GM23248 (cell line): Measurements from ENCODE around the gene SEPTIN12. TPM values are rescaled to one million over a fixed set of nuclear protein-coding genes. Genes with fewer than 3 reads are reported as not detected.

Experiments
- DNase-seq: peaks from one replicate; pipeline ENCODE4 v3.0.0-alpha.2; 2015
- H2AFZ ChIP-seq: fragments of 200-600 bp; sonication (generic); 2 replicates; pipeline ENCODE4 v1.6.1; 2016; ENCODE audit warnings: antibody characterized with exemption
- H3F3A ChIP-seq: fragments of 200-600 bp; sonication (generic); 2 replicates; pipeline ENCODE4 v1.6.1; 2016; ENCODE audit warnings: mild to moderate bottlenecking, antibody characterized with exemption, mixed run types; ENCODE audit not compliant: insufficient read depth
- H3K27ac ChIP-seq: fragments of 200-600 bp; sonication (generic); 2 replicates; pipeline ENCODE4 v1.5.1; 2016; ENCODE audit warnings: mild to moderate bottlenecking
- H3K27me3 ChIP-seq: fragments of 200-600 bp; sonication (generic); replicated peaks from 2 replicates; pipeline ENCODE4 v1.6.1; 2016; ENCODE audit warnings: mild to moderate bottlenecking; ENCODE audit not compliant: insufficient read depth
- H3K36me3 ChIP-seq: fragments of 200-600 bp; sonication (generic); 2 replicates; pipeline ENCODE4 v1.6.1; 2016; ENCODE audit warnings: low read depth, mild to moderate bottlenecking
- H3K4me1 ChIP-seq: fragments of 200-600 bp; sonication (generic); 2 replicates; pipeline ENCODE4 v1.6.1; 2016; ENCODE audit warnings: mild to moderate bottlenecking; ENCODE audit not compliant: insufficient read depth
- H3K4me2 ChIP-seq: fragments of 200-600 bp; sonication (generic); one replicate; pipeline ENCODE4 v1.6.1; 2016; ENCODE audit warnings: mild to moderate bottlenecking; ENCODE audit not compliant: unreplicated experiment
- H3K4me3 ChIP-seq: fragments of 200-600 bp; sonication (generic); 2 replicates; pipeline ENCODE4 v1.5.1; 2016; ENCODE audit warnings: mild to moderate bottlenecking
- H3K79me2 ChIP-seq: fragments of 200-600 bp; sonication (generic); 2 replicates; pipeline ENCODE4 v1.6.1; 2016; ENCODE audit warnings: mild to moderate bottlenecking; ENCODE audit not compliant: insufficient read depth
- H3K9ac ChIP-seq: fragments of 200-600 bp; sonication (generic); 2 replicates; pipeline ENCODE4 v1.6.1; 2016; ENCODE audit warnings: mild to moderate bottlenecking
- H3K9me2 ChIP-seq: fragments of 200-600 bp; sonication (generic); 2 replicates; pipeline ENCODE4 v1.6.1; 2016; ENCODE audit warnings: mixed run types, mild to moderate bottlenecking, moderate library complexity; ENCODE audit not compliant: insufficient read depth
- H3K9me3 ChIP-seq: fragments of 200-600 bp; sonication (generic); one replicate; pipeline ENCODE4 v1.6.1; 2017; ENCODE audit warnings: low read depth
- H4K20me1 ChIP-seq: fragments of 200-600 bp; sonication (generic); 2 replicates; pipeline ENCODE4 v1.6.0; 2016; ENCODE audit not compliant: insufficient read depth
- EZH2 ChIP-seq: fragments of 200-600 bp; sonication (generic); IDR thresholded peaks from 2 replicates; pipeline ENCODE4 v1.6.1; 2018; ENCODE audit warnings: antibody characterized with exemption, mild to moderate bottlenecking; ENCODE audit not compliant: insufficient read depth, poor library complexity, severe bottlenecking
- EZH2phosphoT487 ChIP-seq: fragments of 200-600 bp; sonication (generic); IDR thresholded peaks from 2 replicates; pipeline ENCODE4 v1.6.1; 2018; ENCODE audit warnings: antibody characterized with exemption, moderate library complexity, mild to moderate bottlenecking, low read depth; ENCODE audit not compliant: insufficient read depth
- WGBS, 2 experiments: methylation state at CpG; one replicate each; pipeline ENCODE4 v1.1.6; 2015 to 2017; ENCODE audit warnings: low lambda C conversion rate in 2 of 2, low coverage in 1 of 2; ENCODE audit errors: missing lambda C conversion rate in 2 of 2; 5-methylcytosine and 5-hydroxymethylcytosine counted together
- in situ Hi-C: fragments of 300-500 bp; cut with MboI; formaldehyde crosslinking; loops from 2 replicates; pipeline ENCODE4 v1.15.0; 2020
- polyA plus RNA-seq: library from polyadenylated mRNA; unstranded; fragments of >200 nt; fragmentation: Nextera tagmentation; extraction: Ambion mirVana; gene quantifications from 2 replicates; pipeline ENCODE4 v1.2.1, GENCODE V29; 2016
- total RNA-seq: library from RNA; depleted of rRNA; stranded (reverse); fragments of >200 nt; shearing (Covaris generic); gene quantifications from 2 replicates; pipeline ENCODE4 v1.2.3, GENCODE V29; 2014

SEPTIN12 gene
- total and polyA plus RNA-seq, 2 experiments from 2014 or later: not detected

DNA sequence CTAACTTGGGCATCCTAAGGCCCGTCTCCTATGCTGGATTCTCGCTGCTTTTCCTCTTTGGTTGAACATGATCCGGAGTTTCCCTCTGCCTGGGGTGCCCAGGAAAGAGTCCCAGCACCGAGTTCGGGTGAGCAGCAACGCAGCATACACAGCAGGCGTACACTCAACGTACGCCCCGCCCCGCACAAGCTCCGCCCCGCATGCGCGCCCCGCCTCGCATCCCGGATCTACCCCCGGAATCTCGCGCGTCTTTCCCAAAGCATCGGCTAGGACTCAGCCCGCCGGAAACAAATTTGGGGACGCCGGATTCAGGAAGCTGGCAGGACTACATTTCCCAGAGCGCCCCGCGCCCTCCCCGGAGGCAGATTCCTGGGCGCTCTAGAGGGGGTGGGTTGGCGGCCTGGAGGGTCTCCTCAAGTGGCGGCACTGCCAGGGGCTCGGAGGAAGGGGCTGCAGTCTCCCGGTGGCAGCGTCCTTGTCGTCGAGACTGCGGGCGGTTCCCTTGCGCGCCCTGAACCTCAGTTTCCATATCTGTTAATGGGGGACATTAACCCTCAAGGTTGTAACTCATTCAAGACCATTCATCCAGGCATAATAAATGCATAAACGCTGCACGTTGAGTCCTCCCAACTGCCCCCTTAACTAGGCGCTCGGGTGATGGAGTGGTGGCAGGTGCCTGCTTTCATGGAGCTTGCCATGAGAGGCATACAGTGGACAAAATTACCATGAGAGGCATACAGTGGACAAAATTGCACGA, 19.4 kb downstream of the SEPTIN12 start:
- H3K9ac ChIP-seq: peak overlapping the region; percentile 75
- H3K27ac ChIP-seq: peak overlapping the region; percentile 80

GRCh38 chr16:4767872-4768548, 20.1 kb downstream of the SEPTIN12 start:
- Histone ChIP-seq H3K27me3 (no peaks in the 10 kb centered on the region), H3K9me2 (no peaks in the 10 kb centered on the region), H3K36me3 (0 out of 2 replicates have a peak, but pooled peaks cover 4% of the 10 kb centered on the region), H2AFZ (peak overlapping the region; percentile 95), H3K4me2 (peak overlapping the region; percentile 89), H3K9ac (peak overlapping the region; percentile 75), H3K27ac (peak overlapping the region; percentile 80), H3K4me3 (peak overlapping the region; percentile 77), H3F3A (peaks cover 8% of the 10 kb centered on the region; the same call in 1 of the 2 replicates), H4K20me1 (no peaks in the 10 kb centered on the region), H3K4me1 (peaks cover 5% of the 10 kb centered on the region), H3K79me2 (peaks cover 38% of the 10 kb centered on the region), H3K9me3 (no peaks in the 10 kb centered on the region)
- DNase-seq: peak; percentile 69
- TF ChIP-seq EZH2phosphoT487 (no peak), EZH2 (no peak)
- 45 to 49% methylated on average over 17 of the region's 17 CpGs for WGBS, 2 experiments
- in situ Hi-C loops: no loop called here

More for the DNA sequence above, 19.4 kb downstream of the SEPTIN12 start:
- H4K20me1 ChIP-seq: no peaks in the 10 kb centered on the region
- WGBS, 2 experiments: 2 to 3% methylated on average over 36 to 48 of the region's 48 CpGs
- no peaks in the 10 kb centered on the region for H3K27me3 ChIP-seq
- no peaks in the 10 kb centered on the region for H3K36me3 ChIP-seq
- peaks cover 5% of the 10 kb centered on the region for H3K4me1 ChIP-seq
- peaks cover 8% of the 10 kb centered on the region; the same call in 1 of the 2 replicates for H3F3A ChIP-seq
- peak overlapping the region; percentile 89 for H3K4me2 ChIP-seq
- no peaks in the 10 kb centered on the region for H3K9me3 ChIP-seq
- H3K4me3 ChIP-seq: peak overlapping the region; percentile 77
- peak overlapping the region; percentile 95 for H2AFZ ChIP-seq
- in situ Hi-C loops: no loop called here
- TF ChIP-seq EZH2phosphoT487 (no peak), EZH2 (no peak)
- no peaks in the 10 kb centered on the region for H3K9me2 ChIP-seq
- DNase-seq: peak; percentile 99
- peaks cover 31% of the 10 kb centered on the region for H3K79me2 ChIP-seq

DNA sequence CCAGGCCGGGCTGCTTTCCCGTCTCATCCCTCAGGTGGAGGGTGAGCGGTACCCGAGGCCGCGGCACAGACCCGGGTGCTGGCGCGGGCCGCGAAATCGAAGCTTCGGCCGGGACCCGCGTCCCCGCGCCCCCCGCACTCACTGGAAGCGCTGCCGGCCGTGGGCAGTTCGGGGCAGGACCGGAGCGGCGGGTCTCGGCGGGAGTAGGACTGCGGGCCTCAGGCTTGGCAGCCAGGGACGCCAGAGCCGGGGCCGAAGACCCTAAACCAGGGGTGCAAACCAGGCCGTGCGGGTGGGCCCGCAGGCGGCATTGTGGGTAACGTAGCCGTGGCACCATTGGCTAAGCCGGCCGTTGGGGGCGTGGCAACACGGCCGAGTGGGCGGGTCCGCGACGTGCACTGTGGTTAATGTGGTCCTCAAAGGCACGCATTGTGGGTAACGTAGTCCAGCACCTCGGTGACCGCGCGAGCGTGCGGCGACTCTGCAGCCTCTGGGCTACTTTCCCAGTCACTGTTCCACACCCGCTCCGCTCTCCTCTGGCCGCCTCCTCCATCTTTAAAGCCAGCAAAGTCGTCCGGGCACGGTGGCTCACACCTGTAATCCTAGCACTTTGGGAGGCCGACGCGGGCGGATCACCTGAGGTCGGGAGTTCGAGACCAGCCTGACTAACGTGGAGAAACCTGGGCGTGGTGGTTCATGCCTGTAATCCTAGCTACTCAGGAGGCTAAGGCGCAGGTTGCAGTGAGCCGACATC, 21.1 kb downstream of the SEPTIN12 start, which contains the start of gene ZNF500:
ZNF500 (minus strand) TSS at position 288 of the 754 bp plus-strand sequence. CDS start 1,184 bp downstream, outside the sequence.
- peaks cover 5% of the 10 kb centered on the region for H3K4me1 ChIP-seq
- H3K27me3 ChIP-seq: no peaks in the 10 kb centered on the region
- in situ Hi-C loops: no loop called here
- WGBS, 2 experiments: 5% methylated on average over 46 to 71 of the region's 72 CpGs
- no peak for TF ChIP-seq EZH2phosphoT487
- TF ChIP-seq EZH2: no peak
- peaks cover 8% of the 10 kb centered on the region; the same call in 1 of the 2 replicates for H3F3A ChIP-seq
- H3K9ac ChIP-seq: peak within 1 kb of the TSS; percentile 97
- H3K79me2 ChIP-seq: peaks cover 41% of the 10 kb centered on the region
- peak within 1 kb of the TSS; percentile 80 for H3K27ac ChIP-seq
- H3K36me3 ChIP-seq: 0 out of 2 replicates have a peak, but pooled peaks cover 4% of the 10 kb centered on the region
- H2AFZ ChIP-seq: peak within 1 kb of the TSS; percentile 95
- peak within 1 kb of the TSS; percentile 89 for H3K4me2 ChIP-seq
- H3K9me3 ChIP-seq: no peaks in the 10 kb centered on the region
- DNase-seq: peak; percentile 99
- no peaks in the 10 kb centered on the region for H3K9me2 ChIP-seq
- peak within 1 kb of the TSS; percentile 91 for H3K4me3 ChIP-seq
- H4K20me1 ChIP-seq: no peaks in the 10 kb centered on the region
